GM12801 (cell line): Measurements from ENCODE around the gene NSDHL.

Experiments
- CTCF ChIP-seq: IDR thresholded peaks from one replicate; pipeline ENCODE4 v1.5.1; 2011; ENCODE audit warnings: control low read depth; ENCODE audit not compliant: insufficient read length; ENCODE audit errors: extremely low read depth

NSDHL gene

GRCh38 chrX:152871260-152871659, 40.4 kb downstream of the NSDHL start:
- no peak for TF ChIP-seq CTCF

- no peak for TF ChIP-seq CTCF
Observed at GRCh38 chrX:152872522-152872921, 41.7 kb downstream of the NSDHL start.

- no peak for TF ChIP-seq CTCF
Observed at GRCh38 chrX:152873361-152873760, 42.5 kb downstream of the NSDHL start.

GRCh38 chrX:152876931-152877840, 46.3 kb downstream of the NSDHL start:
- TF ChIP-seq CTCF, result no peak

- no peak for TF ChIP-seq CTCF
Observed at GRCh38 chrX:152878976-152879755, 48.3 kb downstream of the NSDHL start.

- no peak for TF ChIP-seq CTCF
Observed at GRCh38 chrX:152881289-152881688, 50.4 kb downstream of the NSDHL start.

- no peak for TF ChIP-seq CTCF
Observed at GRCh38 chrX:152884171-152884570, 53.3 kb downstream of the NSDHL start.
